ENCODE data around the gene RIPPLY3. TPM values are rescaled to one million over a fixed set of nuclear protein-coding genes. Genes with fewer than 3 reads are reported as not detected.
A peak's percentile ranks its signal among the peaks of the same experiment; 100 is the strongest.

RIPPLY3 gene
- total RNA-seq, 1 experiment from 2014 or later: not detected

DNA sequence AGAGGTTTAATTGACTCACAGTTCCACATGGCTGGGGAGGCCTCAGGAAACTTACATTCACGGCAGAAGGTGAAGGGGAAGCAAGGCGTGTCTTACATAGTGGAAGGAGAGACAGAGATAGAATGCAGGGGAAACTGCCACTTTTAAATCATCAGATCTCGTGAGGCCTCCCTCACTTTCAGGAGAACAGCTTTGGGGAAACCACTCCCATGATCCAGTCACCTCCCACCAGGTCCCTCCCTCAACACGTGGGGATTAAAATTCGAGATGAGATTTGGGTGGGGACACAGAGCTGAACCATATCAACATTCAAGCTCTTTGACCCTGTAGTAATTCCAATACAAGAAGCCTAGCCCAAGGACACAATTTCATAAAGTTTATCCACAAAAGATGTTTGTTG, 52.7 kb downstream of the RIPPLY3 start:
- DNase-seq (ENCODE audit: low spot score): no peak

DNA sequence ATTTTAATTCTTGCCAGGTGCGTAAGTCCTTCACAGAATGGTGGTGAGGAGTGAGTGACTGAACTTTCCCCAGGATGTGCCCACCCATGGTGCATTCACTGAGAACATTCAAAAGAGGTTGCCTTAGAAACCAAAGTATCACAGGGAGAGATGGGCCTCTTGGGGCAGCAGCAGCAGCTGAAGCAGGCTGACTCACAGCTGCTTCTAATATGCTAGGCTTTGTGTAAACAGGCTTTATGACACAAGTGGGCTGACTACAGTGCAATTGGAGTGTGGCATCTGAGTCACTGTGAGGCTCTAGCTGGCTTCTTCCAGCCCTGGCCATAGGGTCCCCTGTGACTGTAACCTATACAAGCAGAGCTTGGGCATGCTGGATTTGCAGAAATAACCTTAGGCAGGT, 53.8 kb downstream of the RIPPLY3 start:
- DNase-seq (ENCODE audit: low spot score): peak; percentile 69

DNA sequence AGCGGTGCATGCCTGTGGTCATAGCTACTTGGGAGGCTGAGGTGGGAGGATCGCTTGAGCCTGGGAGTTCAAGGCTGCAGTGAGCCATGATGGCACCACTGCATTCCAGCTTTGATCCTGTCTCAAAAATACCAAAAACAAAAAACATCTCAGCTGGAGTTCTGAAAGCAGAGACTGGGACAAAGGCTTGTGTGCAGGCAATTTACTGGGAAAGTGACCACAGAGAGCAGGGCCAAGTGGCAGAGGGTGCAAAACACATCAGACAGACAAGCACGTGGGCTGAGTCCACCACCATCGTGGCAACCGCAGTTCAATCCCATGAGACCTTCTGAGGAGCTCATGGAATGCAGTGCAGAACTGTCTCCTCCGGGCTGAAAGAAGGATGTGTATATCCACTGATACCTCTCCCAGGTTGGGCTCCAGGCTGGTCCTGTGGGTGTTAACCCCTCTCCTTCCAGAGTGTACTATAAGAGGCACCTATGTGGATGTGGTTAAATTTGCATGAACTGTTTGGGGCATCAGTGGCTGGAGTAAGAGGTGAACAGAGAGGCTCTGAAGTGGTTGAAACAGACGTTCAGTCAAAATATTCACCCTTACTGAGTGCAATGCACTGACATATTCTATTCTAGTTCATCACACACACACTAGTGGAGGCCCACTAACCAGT, 55.6 kb downstream of the RIPPLY3 start:
- no peak for DNase-seq (ENCODE audit: low spot score)

DNA sequence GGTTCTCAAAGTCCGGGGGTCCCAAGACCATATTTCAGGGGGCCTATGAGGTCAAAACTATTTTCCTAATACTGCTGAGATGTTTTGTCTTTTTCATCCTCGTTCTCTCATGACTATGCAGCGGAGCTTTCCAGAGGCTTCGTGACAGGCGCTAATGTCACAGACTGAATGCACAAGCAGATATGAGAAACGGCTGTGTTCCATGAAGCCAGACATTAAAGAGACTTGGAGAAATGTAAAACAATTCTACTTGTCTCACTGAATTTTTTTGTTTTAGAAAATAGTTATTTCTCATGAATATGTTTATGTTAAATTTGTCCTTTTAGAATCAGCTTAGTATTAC, 56.1 kb downstream of the RIPPLY3 start:
- DNase-seq (ENCODE audit: low spot score): no peak

DNA sequence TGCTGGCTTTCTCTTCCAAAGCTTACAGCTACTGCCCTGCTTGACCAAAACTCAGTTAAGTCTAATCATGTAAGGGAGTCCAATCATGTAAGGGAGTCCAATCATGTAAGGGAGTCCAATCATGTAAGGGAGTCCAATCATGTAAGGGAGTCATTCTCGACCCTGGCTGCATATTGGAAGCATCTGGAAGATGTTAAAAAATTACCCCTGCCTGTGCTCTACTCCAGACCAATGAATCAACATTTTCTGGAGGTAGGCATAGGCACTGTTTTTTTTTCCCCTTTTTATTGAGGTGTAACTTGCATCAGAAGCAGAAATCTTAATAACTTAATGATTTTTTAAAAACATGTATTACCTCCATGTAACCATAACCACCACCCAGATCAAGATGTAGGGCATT, 56.9 kb downstream of the RIPPLY3 start:
- no peak for DNase-seq (ENCODE audit: low spot score)

DNA sequence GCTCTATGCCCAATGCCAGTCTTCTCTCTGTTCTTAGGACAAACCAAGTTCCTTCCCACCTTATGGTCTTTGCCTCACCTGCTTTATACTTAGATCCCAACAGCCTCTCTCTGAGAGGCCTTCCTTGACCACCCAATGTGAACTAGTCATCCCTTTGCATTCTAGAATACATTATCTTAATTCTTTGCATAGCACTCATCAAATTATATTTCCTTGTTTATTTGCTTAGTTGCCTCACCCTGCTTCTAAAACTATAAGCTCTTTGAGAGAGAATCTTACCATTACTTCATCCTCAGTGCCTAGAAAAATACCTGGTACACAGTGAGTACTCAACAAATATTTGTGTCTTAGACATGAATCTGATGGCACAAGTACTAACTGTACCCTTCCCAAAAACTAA, 58.3 kb downstream of the RIPPLY3 start:
- DNase-seq (ENCODE audit: low spot score): no peak

DNA sequence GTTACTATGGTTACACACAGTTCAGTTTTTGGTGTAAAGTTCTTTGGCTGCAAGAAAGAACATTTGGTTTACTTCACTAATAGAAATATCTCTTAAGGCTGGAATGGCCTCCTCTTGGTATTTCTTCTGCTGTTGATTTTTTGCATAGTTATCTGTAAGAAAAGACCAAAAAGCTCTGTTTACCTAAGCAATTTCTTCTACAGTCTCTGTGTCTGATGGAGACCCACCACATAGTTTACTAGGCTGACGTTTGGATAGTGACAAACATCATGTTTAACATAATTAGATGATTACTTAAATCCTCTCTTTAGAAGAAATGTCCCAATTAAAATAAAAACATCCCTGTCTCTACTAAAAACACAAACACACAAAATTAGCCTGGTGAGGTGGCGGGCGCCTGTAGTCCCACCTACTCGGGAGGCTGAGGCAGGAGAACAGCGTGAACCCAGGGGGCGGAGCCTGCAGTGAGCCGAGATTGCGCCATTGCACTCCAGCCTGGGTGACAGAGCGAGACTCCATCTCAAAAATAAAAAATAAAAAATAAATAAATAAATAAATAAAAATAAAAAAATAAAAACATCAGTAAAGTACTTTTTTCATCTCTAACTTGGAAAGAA, 59.2 kb downstream of the RIPPLY3 start:
- no peak for DNase-seq (ENCODE audit: low spot score)

Small RNA genes within 50 kb of the gene (small RNA-seq; reads per million reads assigned to genes)
- gene RF00019 (not detected), gene RNU6-696P (not detected)

Other genes starting within 250 kb of the RIPPLY3 start
- 8.5 and 14.7 TPM in 2 replicates for gene HLCS, start 40.0 kb upstream of the RIPPLY3 start, total RNA-seq (2014; rRNA removed; shearing (Covaris generic))
- 8.1 and 16.2 TPM in 2 replicates for gene PIGP, start 66.4 kb downstream of the RIPPLY3 start, total RNA-seq (2014; rRNA removed; shearing (Covaris generic))
- gene TTC3, start 66.6 kb downstream of the RIPPLY3 start, total RNA-seq (2014; rRNA removed; shearing (Covaris generic)): 55.6 and 67.8 TPM in 2 replicates